Measurements from ENCODE around the gene TRMT6. TPM values are rescaled to one million over a fixed set of nuclear protein-coding genes. Genes with fewer than 3 reads are reported as not detected.

TRMT6 gene
- total and polyA plus RNA-seq, 7 donors = 6.0 to 12.7 (median 8.3) TPM

- TF ChIP-seq EP300 (IDR thresholded peaks at IDR 0.05) (no peak), POLR2AphosphoS5 (IDR thresholded peaks at IDR 0.05) (no peak), POLR2A (IDR thresholded peaks at IDR 0.05) (no peak), CTCF (IDR thresholded peaks at IDR 0.05) (no peak)
- DNase-seq = no peak
- H3K4me3 ChIP-seq = no peak overlapping the region
- WGBS, 2 donors = 82 to 84% methylated on average over 11 of the region's 11 CpGs
- intact Hi-C loops (cut with DNase I) = no loop called here
- no peaks in the 10 kb centered on the region for H3K9me3 ChIP-seq
- H3K27me3 ChIP-seq = no peaks in the 10 kb centered on the region
- no peaks in the 10 kb centered on the region for H3K4me1 ChIP-seq
- no peaks in the 10 kb centered on the region for H3K36me3 ChIP-seq
- no peak overlapping the region for H3K27ac ChIP-seq
These were observed 22.4 kb downstream of the TRMT6 start for GRCh38 chr20:5927749-5928462.

DNA sequence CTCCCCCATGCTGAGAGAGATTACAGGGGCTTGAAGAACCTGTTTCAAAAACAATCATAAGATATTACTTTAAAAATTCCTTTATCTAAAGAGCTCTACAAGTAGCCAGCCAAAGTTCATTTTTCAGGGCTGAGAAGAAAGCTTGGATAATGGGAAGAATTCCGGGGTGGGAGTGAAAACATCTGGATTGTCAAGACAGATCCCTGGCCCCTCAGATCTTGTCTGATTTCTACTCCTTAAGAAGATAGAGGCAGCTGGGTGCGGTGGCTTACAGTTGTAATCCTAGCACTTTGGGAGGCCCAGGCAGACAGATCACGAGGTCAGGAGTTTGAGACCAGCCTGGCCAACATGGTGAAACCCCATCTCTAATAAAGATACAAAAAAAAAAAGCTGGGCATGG is 24.8 kb downstream of the TRMT6 start:
- Histone ChIP-seq H3K4me1 (no peaks in the 10 kb centered on the region), H3K27me3 (peaks cover 0 to 4% (median 0%) of the 10 kb centered on the region in 3 donors), H3K9me3 (no peaks in the 10 kb centered on the region), H3K4me3 (no peak overlapping the region), H3K36me3 (no peaks in the 10 kb centered on the region), H3K27ac (no peak overlapping the region)
- 65 to 68% methylated on average over 3 of the region's 3 CpGs for WGBS, 2 donors
- TF ChIP-seq POLR2A (IDR thresholded peaks at IDR 0.05) = no peak
- TF ChIP-seq EP300 (IDR thresholded peaks at IDR 0.05) = no peak
- DNase-seq = no peak
- intact Hi-C loops (cut with DNase I) = no loop called here

DNA sequence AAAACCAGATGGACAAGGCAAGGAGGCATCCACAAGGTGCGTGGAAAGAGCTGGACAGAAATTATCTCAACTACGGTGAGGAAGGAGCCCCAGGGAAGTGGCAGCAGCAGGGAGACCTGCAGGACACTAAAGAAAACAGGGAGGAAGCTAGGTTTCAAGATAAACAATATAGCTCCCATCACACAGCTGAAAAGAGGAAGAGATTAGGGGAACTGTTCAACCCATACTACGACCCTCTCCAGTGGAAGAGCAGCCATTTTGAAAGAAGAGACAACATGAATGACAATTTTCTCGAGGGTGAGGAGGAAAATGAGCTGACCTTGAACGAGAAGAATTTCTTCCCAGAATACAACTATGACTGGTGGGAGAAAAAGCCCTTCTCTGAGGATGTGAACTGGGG is 26.8 kb downstream of the TRMT6 start:
- no peaks in the 10 kb centered on the region for H3K9me3 ChIP-seq
- no peaks in the 10 kb centered on the region for H3K4me1 ChIP-seq
- WGBS, 2 donors = 64 to 67% methylated on average over 5 of the region's 5 CpGs
- H3K27me3 ChIP-seq = peaks cover 0 to 4% (median 0%) of the 10 kb centered on the region in 3 donors
- intact Hi-C loops (cut with DNase I) = no loop called here
- H3K27ac ChIP-seq = no peak overlapping the region
- no peaks in the 10 kb centered on the region for H3K36me3 ChIP-seq
- TF ChIP-seq EP300 (IDR thresholded peaks at IDR 0.05) (no peak), CTCF (IDR thresholded peaks at IDR 0.05) (no peak), POLR2A (IDR thresholded peaks at IDR 0.05) (no peak), POLR2AphosphoS5 (IDR thresholded peaks at IDR 0.05) (no peak)
- DNase-seq = no peak
- H3K4me3 ChIP-seq = no peak overlapping the region

DNA sequence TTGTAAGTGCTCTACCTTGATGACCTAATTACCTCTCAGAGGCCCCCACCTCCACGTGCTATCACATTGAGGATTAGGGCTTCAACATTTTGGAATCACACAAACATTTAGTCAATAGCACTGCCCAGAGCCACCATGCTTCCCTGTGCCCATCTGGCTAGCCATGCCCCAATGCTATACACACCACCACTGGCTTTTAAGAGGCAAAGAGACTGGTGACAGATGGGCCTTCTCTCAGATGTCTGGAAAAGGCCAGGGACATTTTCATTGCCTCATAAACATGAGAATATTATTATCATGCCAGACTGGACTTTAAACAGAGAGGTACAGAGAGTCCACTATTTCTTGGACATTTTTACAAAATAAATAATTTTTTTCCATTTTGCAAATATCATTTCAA is 29.8 kb downstream of the TRMT6 start:
- DNase-seq = no peak
- H3K27ac ChIP-seq = no peak overlapping the region
- no peak overlapping the region for H3K4me3 ChIP-seq
- intact Hi-C loops (cut with DNase I) = no loop called here
- no peaks in the 10 kb centered on the region for H3K9me3 ChIP-seq
- TF ChIP-seq POLR2AphosphoS5 (IDR thresholded peaks at IDR 0.05) = no peak
- no peak for TF ChIP-seq POLR2A (IDR thresholded peaks at IDR 0.05)
- TF ChIP-seq EP300 (IDR thresholded peaks at IDR 0.05) = no peak
- TF ChIP-seq CTCF (IDR thresholded peaks at IDR 0.05) = no peak
- H3K27me3 ChIP-seq = peaks cover 0 to 4% (median 0%) of the 10 kb centered on the region in 3 donors
- H3K36me3 ChIP-seq = no peaks in the 10 kb centered on the region
- H3K4me1 ChIP-seq = no peaks in the 10 kb centered on the region
- WGBS, 2 donors = 46 to 58% methylated on average over 1 of the region's 1 CpG

DNA sequence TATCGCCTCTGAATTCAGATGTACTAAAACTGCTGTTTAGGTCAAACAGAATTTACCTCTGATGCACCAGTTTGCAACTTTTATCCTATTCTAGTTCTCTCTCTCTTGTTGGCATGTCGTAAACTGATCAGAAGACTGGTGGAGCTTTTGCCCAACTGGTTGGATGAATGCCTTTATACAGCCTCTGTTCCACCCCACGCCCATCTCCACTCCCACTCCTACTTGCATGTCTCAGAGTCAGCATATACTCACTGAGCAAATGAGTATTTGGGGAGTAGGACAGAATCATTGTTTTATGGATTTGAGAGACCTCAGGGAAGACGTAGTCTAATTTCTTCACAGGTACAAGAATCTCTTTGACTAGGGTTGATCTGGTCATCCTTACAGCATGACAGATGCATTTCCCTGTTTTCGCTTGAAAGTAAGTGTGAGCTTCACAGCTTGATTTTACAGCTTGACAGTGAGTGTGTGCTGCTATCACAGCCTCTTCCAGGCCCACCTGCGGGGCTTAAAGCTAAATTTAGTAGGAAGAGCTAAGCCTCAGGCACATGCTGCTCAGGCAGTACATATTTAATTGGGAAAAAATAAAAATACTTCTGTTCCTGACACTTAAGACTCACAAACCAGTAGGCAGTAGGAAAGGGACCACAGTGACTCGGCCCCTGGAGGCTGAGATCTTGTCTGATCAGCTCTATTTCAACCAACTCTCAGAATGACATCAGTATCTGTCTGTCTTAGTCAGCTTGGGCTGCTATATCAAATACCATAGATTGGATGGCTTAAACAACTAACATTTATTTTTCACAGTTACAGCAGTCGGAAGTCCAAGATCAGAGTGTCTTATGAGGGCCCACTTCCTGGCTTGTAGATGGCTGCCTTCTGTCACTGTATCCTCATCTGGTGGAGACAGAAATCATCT is 30.4 kb downstream of the TRMT6 start:
- Histone ChIP-seq H3K4me1 (no peaks in the 10 kb centered on the region), H3K36me3 (no peaks in the 10 kb centered on the region), H3K27me3 (peaks cover 0 to 4% (median 0%) of the 10 kb centered on the region in 3 donors), H3K4me3 (no peak overlapping the region), H3K27ac (no peak overlapping the region), H3K9me3 (no peaks in the 10 kb centered on the region)
- TF ChIP-seq EP300 (IDR thresholded peaks at IDR 0.05) (no peak), POLR2A (IDR thresholded peaks at IDR 0.05) (no peak), CTCF (IDR thresholded peaks at IDR 0.05) (no peak), POLR2AphosphoS5 (IDR thresholded peaks at IDR 0.05) (no peak)
- WGBS, 2 donors = 73 to 81% methylated on average over 8 of the region's 8 CpGs
- intact Hi-C loops (cut with DNase I) = no loop called here
- DNase-seq = no peak

Data from sigmoid colon (tissue), 7 donors.